GM19025 (cell line): ENCODE results near the gene C11orf91.

Experiments used
- ATAC-seq: cut with Tn5 transposase; IDR thresholded peaks from one replicate; pipeline ENCODE4 v1.9.1; 2021; ENCODE audit warnings: mild to moderate bottlenecking, low read depth, moderate library complexity; ENCODE audit not compliant: unreplicated experiment

C11orf91 gene

GRCh38 chr11:33654594-33654993 is 46.0 kb downstream of the C11orf91 start:
- no peak for ATAC-seq

GRCh38 chr11:33652930-33653329 is 47.7 kb downstream of the C11orf91 start:
- no peak for ATAC-seq

- ATAC-seq, result no peak
Measured at GRCh38 chr11:33652431-33652830, 48.2 kb downstream of the C11orf91 start.

GRCh38 chr11:33651990-33652389 is 48.6 kb downstream of the C11orf91 start:
- no peak for ATAC-seq

- no peak for ATAC-seq
Measured at GRCh38 chr11:33651555-33651954, 49.1 kb downstream of the C11orf91 start.

- ATAC-seq, result no peak
Measured at GRCh38 chr11:33649944-33650343, 50.7 kb downstream of the C11orf91 start.
